Immature natural killer cell (primary cell): ENCODE measurements around the gene SETD2. TPM values are rescaled to one million over a fixed set of nuclear protein-coding genes. Genes with fewer than 3 reads are reported as not detected.

Experiments used
- DNase-seq, 3 donors: peaks; one replicate each; pipeline ENCODE4 v3.0.0; 2022; ENCODE audit warnings: mixed read lengths in 1 of 3
- H3K27ac Mint-ChIP-seq, 6 donors: one replicate each; pipeline ENCODE4 v1.8.0; 2020; ENCODE audit warnings: mixed read lengths in 6 of 6, mild to moderate bottlenecking in 5 of 6, inconsistent platforms in 4 of 6, moderate library complexity in 3 of 6
- H3K27me3 Mint-ChIP-seq, 3 donors: one replicate each; pipeline ENCODE4 v1.8.0; 2020 to 2021; ENCODE audit warnings: low read depth in 3 of 3, mild to moderate bottlenecking in 3 of 3, mixed read lengths in 3 of 3, moderate library complexity in 3 of 3, inconsistent platforms in 1 of 3
- H3K36me3 Mint-ChIP-seq, 3 donors: one replicate each; pipeline ENCODE4 v1.8.0; 2020; ENCODE audit warnings: mixed read lengths in 3 of 3, inconsistent platforms in 2 of 3, mild to moderate bottlenecking in 2 of 3
- H3K4me1 Mint-ChIP-seq, 2 donors: one replicate each; pipeline ENCODE4 v1.8.0; 2020; ENCODE audit warnings: inconsistent platforms in 2 of 2, mild to moderate bottlenecking in 2 of 2, mixed read lengths in 2 of 2, moderate library complexity in 1 of 2
- H3K4me3 Mint-ChIP-seq, 5 donors: one replicate each; pipeline ENCODE4 v1.8.0; 2020; ENCODE audit warnings: mild to moderate bottlenecking in 5 of 5, mixed read lengths in 5 of 5, inconsistent platforms in 3 of 5, moderate library complexity in 3 of 5
- H3K9me3 Mint-ChIP-seq, 6 donors: one replicate each; pipeline ENCODE4 v1.8.0; 2020; ENCODE audit warnings: mild to moderate bottlenecking in 6 of 6, mixed read lengths in 6 of 6, inconsistent platforms in 4 of 6, moderate library complexity in 3 of 6
- polyA plus RNA-seq, 3 donors: library from polyadenylated mRNA; unstranded; fragments of 300-500 nt; fragmentation: Illumina TruSeq; gene quantifications; one replicate each; pipeline ENCODE4 v1.2.3, GENCODE V29; 2021

SETD2 gene
- polyA plus RNA-seq, 3 donors from 2014 or later: 7.4 to 27.0 (median 8.2) TPM

DNA sequence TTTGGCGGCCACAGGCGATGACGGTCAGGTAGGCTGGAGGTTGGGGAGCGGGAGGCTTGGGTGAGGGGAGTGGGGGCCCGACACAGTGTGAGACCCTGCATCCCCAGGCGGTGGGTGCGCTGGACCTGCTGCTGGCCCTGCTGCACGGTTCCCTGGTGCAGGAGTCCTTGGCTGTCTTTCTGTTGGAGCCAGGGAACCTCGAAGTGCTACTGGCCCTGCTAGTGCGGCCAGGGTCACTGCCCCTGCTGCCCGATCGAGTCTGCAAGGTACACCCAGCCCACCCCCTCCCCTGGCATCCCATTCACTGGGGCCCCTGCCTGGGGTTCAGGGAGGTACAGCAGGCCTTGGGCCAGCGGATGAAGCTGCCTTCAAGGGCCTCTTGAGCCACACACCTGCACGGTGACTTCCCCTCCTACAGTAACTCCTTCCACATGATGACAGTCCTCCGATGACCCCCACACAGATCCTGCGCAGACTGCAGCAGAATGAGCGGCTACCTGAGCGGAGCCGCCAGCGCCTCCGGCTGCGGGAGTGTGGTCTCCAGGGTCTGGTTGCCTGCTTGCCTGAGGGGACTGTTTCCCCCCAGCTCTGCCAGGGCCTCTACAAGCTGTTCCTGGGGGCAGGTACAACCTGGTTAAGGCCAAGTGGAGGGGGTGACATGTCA lies 164.9 kb downstream of the SETD2 start:
- H3K36me3 Mint-ChIP-seq: peaks cover 0 to 46% (median 3%) of the 10 kb centered on the region in 3 donors
- H3K27me3 Mint-ChIP-seq: peaks cover 0 to 6% (median 2%) of the 10 kb centered on the region in 3 donors
- no peaks in the 10 kb centered on the region for H3K9me3 Mint-ChIP-seq
- H3K4me3 Mint-ChIP-seq: no peak overlapping the region
- peak overlapping the region in 4 of 6 donors; percentile 7 to 70 (median 66) for H3K27ac Mint-ChIP-seq
- peaks cover 33 to 34% of the 10 kb centered on the region in 2 donors for H3K4me1 Mint-ChIP-seq
- no peak for DNase-seq

DNA sequence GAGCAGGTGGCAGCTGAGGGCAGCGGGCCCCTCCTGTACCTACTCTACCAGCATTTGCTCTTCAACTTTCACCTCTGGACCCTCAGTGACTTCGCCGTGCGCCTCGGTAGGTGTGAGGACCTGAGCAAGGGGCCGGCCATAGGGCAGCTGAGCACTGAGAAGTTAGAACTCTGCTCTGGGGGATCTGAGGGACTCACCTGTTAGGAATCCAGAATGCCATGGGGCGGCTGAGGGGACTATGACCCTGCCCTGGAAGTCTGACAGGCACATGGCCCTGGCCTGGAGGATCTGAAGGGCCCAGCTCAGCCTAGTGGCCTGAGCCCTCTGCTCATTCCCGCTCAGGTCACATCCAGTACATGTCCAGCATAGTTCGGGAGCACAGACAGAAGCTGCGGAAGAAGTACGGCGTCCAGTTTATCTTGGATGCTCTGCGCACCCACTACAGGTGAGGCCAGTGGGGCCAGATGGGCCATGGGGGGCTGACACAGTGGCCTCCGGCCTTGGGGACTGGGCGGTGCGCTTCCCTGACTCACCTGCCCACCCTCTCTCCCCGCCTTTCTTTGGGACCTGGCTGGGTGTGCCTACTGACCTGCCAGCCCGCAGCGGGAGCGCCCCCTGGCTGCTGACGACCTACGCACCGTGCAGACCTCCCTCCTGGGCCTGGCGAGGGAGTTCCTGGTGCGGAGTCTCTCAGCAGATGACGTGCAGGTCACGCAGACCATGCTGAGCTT lies 165.6 kb downstream of the SETD2 start:
- DNase-seq: peak; percentile 58 to 63 (median 58)
- Mint-ChIP-seq H3K9me3 (no peaks in the 10 kb centered on the region), H3K36me3 (peaks cover 0 to 40% (median 3%) of the 10 kb centered on the region in 3 donors), H3K27ac (peak overlapping the region in 4 of 6 donors; percentile 7 to 70 (median 64)), H3K4me3 (no peak overlapping the region), H3K4me1 (peaks cover 34% of the 10 kb centered on the region in 2 donors), H3K27me3 (peaks cover 0 to 6% (median 2%) of the 10 kb centered on the region in 3 donors)

DNA sequence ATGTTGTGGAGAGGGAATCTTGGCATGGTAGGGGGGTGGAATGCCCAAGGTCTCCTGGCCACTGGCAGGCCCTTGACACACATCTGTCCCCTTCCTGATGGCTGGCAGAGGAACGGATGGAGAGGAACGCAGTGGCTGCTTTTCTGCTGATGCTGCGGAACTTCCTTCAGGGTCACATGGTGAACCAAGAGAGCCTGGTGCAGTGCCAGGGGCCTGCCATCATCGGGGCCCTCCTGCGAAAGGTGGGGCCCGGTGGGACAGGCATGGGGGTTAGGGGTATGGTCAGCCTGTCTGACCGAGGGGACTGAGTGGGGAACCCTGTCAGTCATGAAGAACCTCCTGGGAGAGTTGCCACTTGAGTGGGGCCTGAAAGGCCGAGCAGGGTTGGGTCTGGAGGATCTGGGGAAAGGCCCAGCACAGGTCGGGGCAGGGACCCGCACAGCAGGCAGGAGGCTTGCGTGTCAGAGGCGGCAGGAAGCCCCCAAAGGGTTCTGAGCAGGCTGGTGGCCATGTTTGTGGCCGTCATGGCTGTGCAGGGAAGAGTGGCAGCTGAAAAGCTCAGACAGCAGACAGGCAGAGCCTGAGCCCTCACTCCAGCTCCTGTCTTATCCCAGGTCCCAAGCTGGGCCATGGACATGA lies 166.3 kb downstream of the SETD2 start:
- no peak overlapping the region for H3K4me3 Mint-ChIP-seq
- H3K36me3 Mint-ChIP-seq: peaks cover 0 to 40% (median 3%) of the 10 kb centered on the region in 3 donors
- H3K4me1 Mint-ChIP-seq: peaks cover 34% of the 10 kb centered on the region in 2 donors

DNA sequence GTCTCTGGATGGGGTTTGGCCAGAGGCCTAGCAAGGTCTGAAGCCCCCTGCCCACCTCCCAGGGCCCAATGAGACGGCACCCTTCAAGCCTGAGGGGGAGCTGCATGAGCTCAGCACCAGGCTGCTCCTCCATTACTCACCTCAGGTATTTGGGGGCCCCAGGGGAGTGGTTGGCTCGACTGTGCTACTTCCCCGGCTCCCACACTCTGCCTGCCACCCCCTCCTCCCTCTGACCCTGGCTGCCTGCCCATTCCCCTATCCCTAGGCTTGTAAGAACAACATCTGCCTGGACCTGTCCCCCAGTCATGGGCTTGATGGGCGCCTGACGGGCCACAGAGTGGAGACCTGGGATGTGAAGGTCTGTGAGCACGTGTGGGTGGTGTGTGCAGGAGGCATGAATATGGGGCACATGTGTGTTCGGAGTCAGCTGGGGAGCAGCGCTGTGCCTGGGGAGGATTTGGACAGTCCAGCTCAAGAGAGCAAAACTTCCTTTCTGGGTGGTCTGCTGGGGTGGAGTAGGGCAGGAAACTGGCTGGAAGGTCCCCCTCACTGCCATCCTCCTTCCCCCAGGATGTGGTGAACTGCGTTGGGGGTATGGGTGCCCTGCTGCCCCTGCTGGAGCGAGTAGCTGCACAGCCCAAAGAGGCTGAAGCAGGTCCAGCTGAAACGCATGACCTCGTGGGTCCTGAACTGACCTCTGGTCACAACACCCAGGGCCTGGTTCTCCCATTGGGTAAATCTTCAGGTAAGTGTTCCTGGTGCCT lies 167.0 kb downstream of the SETD2 start:
- DNase-seq: no peak
- Mint-ChIP-seq H3K27me3 (peaks cover 0 to 6% (median 2%) of the 10 kb centered on the region in 3 donors), H3K36me3 (peaks cover 0 to 38% (median 3%) of the 10 kb centered on the region in 3 donors), H3K4me3 (peak overlapping the region in 1 of 5 donors; percentile 23), H3K4me1 (peaks cover 32 to 34% of the 10 kb centered on the region in 2 donors), H3K9me3 (no peaks in the 10 kb centered on the region), H3K27ac (peak overlapping the region in 5 of 6 donors; percentile 48 to 87 (median 82))

More for the DNA sequence above, 166.3 kb downstream of the SETD2 start:
- DNase-seq: no peak
- H3K27ac Mint-ChIP-seq: peak overlapping the region in 4 of 6 donors; percentile 48 to 85 (median 80)
- peaks cover 0 to 6% (median 2%) of the 10 kb centered on the region in 3 donors for H3K27me3 Mint-ChIP-seq
- H3K9me3 Mint-ChIP-seq: no peaks in the 10 kb centered on the region

DNA sequence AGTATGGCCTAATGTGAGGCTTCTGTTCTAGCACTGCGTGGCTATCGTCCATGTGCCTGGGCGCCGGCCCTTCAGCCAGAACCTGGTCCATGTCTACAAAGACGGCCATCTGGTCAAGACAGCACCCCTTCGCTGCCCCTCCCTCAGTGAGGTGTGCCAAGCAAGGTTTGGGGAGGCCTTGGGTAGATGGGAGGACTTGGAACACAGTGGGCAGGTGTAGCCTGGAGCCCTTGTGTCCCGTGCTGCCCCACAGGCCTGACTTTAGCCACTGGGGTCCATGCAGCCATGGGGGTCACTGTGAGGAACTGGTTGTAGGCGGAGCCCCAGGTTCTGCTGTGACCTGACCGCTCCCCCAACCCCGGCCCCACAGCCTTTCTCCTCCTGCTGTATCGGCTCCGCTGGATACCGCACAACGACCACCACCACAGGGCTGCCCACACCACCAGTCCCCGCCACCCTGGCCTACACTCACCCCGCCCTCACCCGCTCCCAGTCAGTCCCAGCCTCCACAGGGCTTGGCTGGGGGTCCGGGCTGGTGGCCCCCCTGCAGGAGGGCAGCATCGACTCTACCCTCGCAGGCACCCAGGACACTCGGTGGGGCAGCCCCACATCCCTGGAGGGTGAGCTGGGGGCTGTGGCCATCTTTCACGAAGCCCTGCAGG lies 167.9 kb downstream of the SETD2 start:
- Mint-ChIP-seq H3K36me3 (peaks cover 0 to 36% (median 0%) of the 10 kb centered on the region in 3 donors), H3K9me3 (no peaks in the 10 kb centered on the region), H3K4me1 (peaks cover 26 to 28% of the 10 kb centered on the region in 2 donors), H3K27me3 (peaks cover 0 to 6% (median 2%) of the 10 kb centered on the region in 3 donors), H3K4me3 (no peak overlapping the region), H3K27ac (no peak overlapping the region)
- DNase-seq: no peak

- Mint-ChIP-seq H3K27ac (peak overlapping the region in 2 of 6 donors; percentile 13 to 34), H3K9me3 (no peaks in the 10 kb centered on the region), H3K36me3 (peaks cover 0 to 38% (median 5%) of the 10 kb centered on the region in 3 donors), H3K27me3 (peaks cover 0 to 6% (median 2%) of the 10 kb centered on the region in 3 donors), H3K4me1 (peaks cover 25 to 26% of the 10 kb centered on the region in 2 donors), H3K4me3 (no peak overlapping the region)
- DNase-seq: no peak
Measured at GRCh38 chr3:46994801-46995731, 168.8 kb downstream of the SETD2 start.

- H3K27ac Mint-ChIP-seq: no peak overlapping the region
- H3K36me3 Mint-ChIP-seq: peaks cover 0 to 34% (median 5%) of the 10 kb centered on the region in 3 donors
- H3K9me3 Mint-ChIP-seq: no peaks in the 10 kb centered on the region
Measured at GRCh38 chr3:46993986-46994385, 169.9 kb downstream of the SETD2 start.

GRCh38 chr3:46993292-46993691 lies 170.6 kb downstream of the SETD2 start:
- Mint-ChIP-seq H3K36me3 (peaks cover 0 to 35% (median 5%) of the 10 kb centered on the region in 3 donors), H3K27me3 (peaks cover 0 to 4% (median 2%) of the 10 kb centered on the region in 3 donors), H3K4me3 (no peak overlapping the region), H3K9me3 (no peaks in the 10 kb centered on the region), H3K27ac (peak overlapping the region in 2 of 6 donors; percentile 34 to 49), H3K4me1 (peaks cover 40 to 42% of the 10 kb centered on the region in 2 donors)
- DNase-seq: no peak

More at GRCh38 chr3:46993986-46994385, 169.9 kb downstream of the SETD2 start:
- no peak overlapping the region for H3K4me3 Mint-ChIP-seq
- no peak for DNase-seq
- H3K27me3 Mint-ChIP-seq: peaks cover 0 to 6% (median 2%) of the 10 kb centered on the region in 3 donors
- H3K4me1 Mint-ChIP-seq: peaks cover 36% of the 10 kb centered on the region in 2 donors

DNA sequence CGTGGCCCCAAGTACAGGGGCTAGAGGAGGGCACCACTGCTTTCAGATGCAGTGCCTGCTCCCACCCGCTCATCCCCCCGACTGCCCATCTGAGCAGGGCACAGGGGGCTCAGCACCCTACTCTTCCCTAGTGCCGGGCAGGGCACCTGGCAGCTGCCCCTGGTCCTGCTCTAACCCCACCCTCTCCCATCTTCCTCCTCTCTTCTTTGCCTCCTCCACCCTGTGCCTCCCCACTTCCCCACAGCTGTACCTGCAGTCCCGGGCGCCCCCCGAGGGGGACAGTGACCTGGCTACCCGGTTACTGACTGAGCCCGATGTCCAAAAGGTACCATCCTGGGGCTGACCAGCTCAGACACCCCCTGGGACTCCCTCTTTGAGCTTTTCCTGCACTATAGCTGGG lies 171.7 kb downstream of the SETD2 start:
- peak overlapping the region in 2 of 6 donors; percentile 39 to 61 for H3K27ac Mint-ChIP-seq
- peaks cover 0 to 28% (median 5%) of the 10 kb centered on the region in 3 donors for H3K36me3 Mint-ChIP-seq
- H3K9me3 Mint-ChIP-seq: no peaks in the 10 kb centered on the region
- DNase-seq: no peak
- peaks cover 6 to 7% (median 7%) of the 10 kb centered on the region in 3 donors for H3K27me3 Mint-ChIP-seq
- H3K4me3 Mint-ChIP-seq: no peak overlapping the region
- peaks cover 42 to 43% of the 10 kb centered on the region in 2 donors for H3K4me1 Mint-ChIP-seq

GRCh38 chr3:46991406-46992165 lies 172.3 kb downstream of the SETD2 start:
- peaks cover 42 to 44% of the 10 kb centered on the region in 2 donors for H3K4me1 Mint-ChIP-seq
- H3K27ac Mint-ChIP-seq: peak overlapping the region in 2 of 6 donors; percentile 39 to 62
- no peaks in the 10 kb centered on the region for H3K9me3 Mint-ChIP-seq
- no peak for DNase-seq
- peaks cover 0 to 23% (median 5%) of the 10 kb centered on the region in 3 donors for H3K36me3 Mint-ChIP-seq
- H3K4me3 Mint-ChIP-seq: no peak overlapping the region
- H3K27me3 Mint-ChIP-seq: peaks cover 6 to 7% (median 7%) of the 10 kb centered on the region in 3 donors
